SK-N-MC (cell line): Measurements from ENCODE around the gene KRTAP9-2.
"Not testable (repeated sequence)": the region's sequence is repeated elsewhere in the genome, so short reads cannot be mapped to it uniquely, and the experiment has no call there.

Source experiments
- EZH2 ChIP-seq: fragments of 200-600 bp; sonication (generic); IDR thresholded peaks from one replicate; pipeline ENCODE4 v1.6.1; 2017; ENCODE audit warnings: antibody characterized with exemption
- FOXP2 ChIP-seq: optimal IDR thresholded peaks from 2 replicates; pipeline ENCODE3; 2011; ENCODE audit warnings: mild to moderate bottlenecking, moderate library complexity; ENCODE audit not compliant: insufficient read depth; ENCODE audit errors: extremely low read length, control extremely low read depth
- POLR2AphosphoS5 ChIP-seq: IDR thresholded peaks from 2 replicates; pipeline ENCODE4 v1.6.1; 2012; ENCODE audit warnings: mild to moderate bottlenecking, low read depth, low read length, borderline replicate concordance

DNA sequence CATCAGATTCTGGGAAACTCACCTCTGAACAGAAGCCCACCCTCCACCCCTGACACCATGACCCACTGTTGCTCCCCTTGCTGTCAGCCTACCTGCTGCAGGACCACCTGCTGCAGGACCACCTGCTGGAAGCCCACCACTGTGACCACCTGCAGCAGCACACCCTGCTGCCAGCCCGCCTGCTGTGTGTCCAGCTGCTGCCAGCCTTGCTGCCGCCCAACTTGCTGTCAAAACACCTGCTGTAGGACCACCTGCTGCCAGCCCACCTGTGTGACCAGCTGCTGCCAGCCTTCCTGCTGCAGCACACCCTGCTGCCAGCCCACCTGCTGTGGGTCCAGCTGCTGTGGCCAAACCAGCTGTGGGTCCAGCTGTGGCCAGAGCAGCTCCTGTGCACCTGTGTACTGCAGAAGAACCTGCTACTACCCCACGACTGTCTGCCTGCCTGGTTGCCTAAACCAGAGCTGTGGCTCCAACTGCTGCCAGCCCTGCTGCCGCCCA lies at the start of gene KRTAP9-2:
- TF ChIP-seq EZH2, POLR2AphosphoS5, FOXP2: not testable (repeated sequence)
